BLaER1 (cell line): ENCODE results near the gene HOXA4.
A peak's percentile ranks its signal among the peaks of the same experiment; 100 is the strongest.

Source experiments
- H3K27ac ChIP-seq: shearing (Covaris generic); formaldehyde crosslinking; 2 replicates; pipeline ENCODE4 v1.8.1; 2022
- H3K27me3 ChIP-seq: shearing (Covaris generic); formaldehyde crosslinking; 2 replicates; pipeline ENCODE4 v1.8.1; 2022
- H3K36me3 ChIP-seq: shearing (Covaris generic); formaldehyde crosslinking; 2 replicates; pipeline ENCODE4 v1.8.1; 2022
- H3K4me1 ChIP-seq: shearing (Covaris generic); formaldehyde crosslinking; 2 replicates; pipeline ENCODE4 v1.8.1; 2022
- H3K4me2 ChIP-seq: shearing (Covaris generic); formaldehyde crosslinking; 2 replicates; pipeline ENCODE4 v1.8.1; 2022
- H3K4me3 ChIP-seq: shearing (Covaris generic); formaldehyde crosslinking; 2 replicates; pipeline ENCODE4 v1.8.1; 2022
- H3K9ac ChIP-seq: shearing (Covaris generic); formaldehyde crosslinking; 2 replicates; pipeline ENCODE4 v1.8.1; 2022
- H3K9me3 ChIP-seq: shearing (Covaris generic); formaldehyde crosslinking; 2 replicates; pipeline ENCODE4 v1.8.1; 2022
- H4K20me1 ChIP-seq: shearing (Covaris generic); formaldehyde crosslinking; 2 replicates; pipeline ENCODE4 v1.8.1; 2022
- Cebpa-rat ChIP-seq: shearing (Covaris generic); IDR thresholded peaks from 2 replicates; pipeline ENCODE4 v1.8.1; 2022

HOXA4 gene

GRCh38 chr7:27146491-27147198, 16.1 kb upstream of the HOXA4 start:
- TF ChIP-seq Cebpa-rat, result no peak
- Histone ChIP-seq H4K20me1 (peaks cover 10% of the 10 kb centered on the region), H3K9me3 (peaks cover 73% of the 10 kb centered on the region), H3K4me3 (no peak overlapping the region), H3K4me2 (no peak overlapping the region), H3K4me1 (peaks cover 13% of the 10 kb centered on the region), H3K27me3 (peaks cover 100% of the 10 kb centered on the region), H3K9ac (no peak overlapping the region), H3K27ac (no peak overlapping the region), H3K36me3 (peaks cover 20% of the 10 kb centered on the region)

DNA sequence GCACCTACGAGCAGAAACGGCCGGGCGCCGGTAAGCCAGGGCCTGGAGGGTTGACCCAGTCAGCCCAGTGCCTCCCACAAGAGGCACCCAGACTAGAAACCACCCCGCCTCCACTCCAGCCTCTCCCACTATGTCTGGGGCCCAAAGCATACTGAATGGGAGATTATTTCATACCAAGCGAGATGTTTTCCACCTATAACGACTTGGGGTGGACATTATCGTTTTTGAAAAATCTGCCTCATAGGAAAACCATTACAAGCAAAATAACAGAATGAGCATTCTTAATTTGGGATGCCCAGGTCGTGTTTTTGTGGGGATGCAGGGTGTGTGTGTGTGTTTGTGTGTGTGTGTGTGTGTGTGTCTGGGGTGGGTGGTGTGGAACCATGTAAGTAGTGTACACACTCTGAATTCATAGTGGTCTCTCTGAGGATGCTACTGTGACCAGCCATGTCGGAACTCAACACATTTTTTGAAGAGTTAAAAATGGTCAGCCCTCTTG, 15.4 kb upstream of the HOXA4 start:
- Histone ChIP-seq H3K9ac (no peak overlapping the region), H3K4me2 (no peak overlapping the region), H3K27me3 (peaks cover 96% of the 10 kb centered on the region), H3K4me1 (peaks cover 6% of the 10 kb centered on the region; the same call in 1 of the 2 replicates), H3K27ac (no peak overlapping the region), H3K9me3 (peaks cover 74% of the 10 kb centered on the region), H3K4me3 (no peak overlapping the region), H3K36me3 (peaks cover 20% of the 10 kb centered on the region), H4K20me1 (peaks cover 4% of the 10 kb centered on the region; the same call in 1 of the 2 replicates)
- no peak for TF ChIP-seq Cebpa-rat

DNA sequence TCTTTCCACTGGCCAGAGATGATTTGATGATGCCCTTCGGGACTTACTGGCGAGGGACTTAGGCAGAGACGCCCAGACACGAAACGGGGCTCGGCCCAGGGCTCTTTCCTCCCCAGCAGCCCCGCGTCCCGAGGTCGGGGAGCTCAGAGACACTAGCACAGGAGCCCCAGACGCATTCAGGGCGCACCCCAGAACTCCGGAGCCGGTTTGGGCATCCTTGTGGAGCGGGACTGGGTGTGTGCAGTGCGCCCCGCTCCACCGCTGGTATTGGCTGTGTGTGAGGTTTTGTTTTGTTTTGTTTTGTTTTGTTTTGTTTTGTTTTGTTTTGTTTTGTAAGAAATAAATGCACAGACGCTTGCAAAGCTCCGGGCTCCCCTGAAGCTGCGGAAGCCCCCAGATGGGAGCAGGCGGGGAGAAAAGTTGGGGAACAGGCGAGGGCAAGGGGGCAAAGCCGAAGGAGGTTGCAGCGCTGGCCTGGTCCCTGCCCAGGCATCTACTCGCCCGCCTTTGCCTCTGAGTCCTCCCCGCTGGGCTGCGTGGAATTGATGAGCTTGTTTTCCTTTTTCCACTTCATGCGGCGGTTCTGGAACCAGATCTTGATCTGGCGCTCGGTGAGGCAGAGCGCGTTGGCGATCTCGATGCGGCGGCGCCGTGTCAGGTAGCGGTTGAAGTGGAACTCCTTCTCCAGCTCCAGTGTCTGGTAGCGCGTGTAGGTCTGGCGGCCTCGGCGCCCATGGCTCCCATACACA, 14.8 kb upstream of the HOXA4 start:
- no peak overlapping the region for H3K4me2 ChIP-seq

DNA sequence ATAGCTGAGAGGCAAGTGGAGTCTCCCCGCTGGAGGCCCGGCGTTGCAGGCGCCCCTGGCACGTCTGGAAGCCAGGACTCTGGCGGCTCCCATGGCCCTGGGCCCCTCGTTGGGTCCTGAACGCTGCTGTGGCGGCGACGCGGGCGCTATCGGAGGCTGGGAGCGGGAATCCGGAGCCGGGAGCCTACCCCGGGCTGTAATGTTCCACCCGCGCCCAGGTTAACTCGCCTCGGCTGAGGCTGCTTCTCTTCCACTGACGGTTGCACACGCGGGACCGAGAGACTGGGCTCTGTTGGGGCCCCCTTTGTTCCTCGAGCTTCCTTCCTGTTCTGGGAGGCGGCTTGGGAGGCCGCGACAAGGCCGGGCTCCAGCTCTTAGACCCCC, 14.2 kb upstream of the HOXA4 start:
- peaks cover 74% of the 10 kb centered on the region for H3K9me3 ChIP-seq
- H3K9ac ChIP-seq, result no peak overlapping the region
- 0 out of 2 replicates have a peak, but pooled peaks cover 6% of the 10 kb centered on the region for H3K4me1 ChIP-seq
- no peak overlapping the region for H3K4me3 ChIP-seq
- peaks cover 4% of the 10 kb centered on the region; the same call in 1 of the 2 replicates for H4K20me1 ChIP-seq
- peaks cover 20% of the 10 kb centered on the region for H3K36me3 ChIP-seq
- H3K4me2 ChIP-seq, result no peak overlapping the region
- H3K27ac ChIP-seq, result no peak overlapping the region
- peaks cover 84% of the 10 kb centered on the region for H3K27me3 ChIP-seq
- TF ChIP-seq Cebpa-rat, result no peak

More for the DNA sequence above, 14.8 kb upstream of the HOXA4 start:
- 0 out of 2 replicates have a peak, but pooled peaks cover 6% of the 10 kb centered on the region for H3K4me1 ChIP-seq
- H4K20me1 ChIP-seq, result peaks cover 4% of the 10 kb centered on the region; the same call in 1 of the 2 replicates
- H3K36me3 ChIP-seq, result peaks cover 20% of the 10 kb centered on the region
- H3K9ac ChIP-seq, result no peak overlapping the region
- no peak for TF ChIP-seq Cebpa-rat
- H3K27ac ChIP-seq, result no peak overlapping the region
- H3K4me3 ChIP-seq, result no peak overlapping the region
- H3K9me3 ChIP-seq, result peaks cover 74% of the 10 kb centered on the region
- H3K27me3 ChIP-seq, result peaks cover 90% of the 10 kb centered on the region

DNA sequence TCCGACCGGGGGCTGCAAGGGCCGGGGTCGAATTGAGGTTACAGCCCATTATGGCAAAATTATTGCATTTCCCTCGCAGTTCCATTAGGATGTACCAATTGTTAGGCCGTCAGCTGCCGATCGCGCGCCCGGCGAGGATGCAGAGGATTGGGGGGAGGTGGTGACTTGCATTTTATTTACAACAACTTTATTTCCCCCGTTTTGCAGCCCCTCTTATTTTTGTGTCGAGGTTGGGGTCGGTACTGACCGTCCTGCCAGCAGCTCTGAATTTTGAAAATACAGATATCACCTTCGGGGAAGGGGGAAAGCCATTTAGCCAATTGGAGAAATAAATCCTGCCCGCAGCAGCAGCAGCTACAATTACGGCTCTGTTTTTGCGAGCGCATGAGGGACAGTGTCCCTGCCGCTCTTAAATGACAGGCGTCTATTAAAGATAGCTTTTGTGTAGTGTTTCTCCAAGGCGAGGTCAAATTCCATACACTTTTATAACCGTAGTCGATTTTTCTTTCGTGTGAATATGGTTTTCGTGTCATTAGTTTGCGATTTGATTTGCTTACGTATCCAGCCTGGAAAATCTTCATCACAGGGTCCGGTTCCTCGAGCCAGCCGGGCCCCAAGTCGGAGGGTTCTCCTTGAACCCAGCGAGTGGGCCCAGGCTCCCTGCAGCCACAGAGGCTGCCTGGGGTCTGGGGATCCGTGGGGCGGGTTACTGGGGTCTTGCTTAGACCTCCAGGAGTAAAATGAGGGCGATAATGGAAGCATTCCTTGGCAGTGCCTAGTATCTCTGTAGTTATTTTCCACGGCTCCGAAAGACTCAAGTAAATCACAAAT, 13.6 kb upstream of the HOXA4 start:
- H3K36me3 ChIP-seq, result peaks cover 20% of the 10 kb centered on the region
- H4K20me1 ChIP-seq, result peaks cover 4% of the 10 kb centered on the region; the same call in 1 of the 2 replicates
- H3K9me3 ChIP-seq, result peaks cover 80% of the 10 kb centered on the region
- H3K4me2 ChIP-seq, result no peak overlapping the region
- H3K27me3 ChIP-seq, result peaks cover 78% of the 10 kb centered on the region
- TF ChIP-seq Cebpa-rat, result no peak
- 0 out of 2 replicates have a peak overlapping the region, but pooled peaks have one; percentile 18 for H3K4me3 ChIP-seq
- H3K4me1 ChIP-seq, result 0 out of 2 replicates have a peak, but pooled peaks cover 6% of the 10 kb centered on the region
- no peak overlapping the region for H3K9ac ChIP-seq
- no peak overlapping the region for H3K27ac ChIP-seq

GRCh38 chr7:27143023-27143949, 12.7 kb upstream of the HOXA4 start, which contains the start of gene HOXA5:
TSS of gene HOXA5 (minus strand) at chr7:27143681. CDS start at chr7:27143607, 74 bp downstream.
- TF ChIP-seq Cebpa-rat, result no peak
- H3K4me2 ChIP-seq, result no peak within 1 kb of the TSS
- peaks cover 75% of the 10 kb centered on the region for H3K9me3 ChIP-seq
- H3K4me3 ChIP-seq, result 0 out of 2 replicates have a peak within 1 kb of the TSS, but pooled peaks have one; percentile 18
- H3K36me3 ChIP-seq, result peaks cover 20% of the 10 kb centered on the region
- H3K27ac ChIP-seq, result no peak within 1 kb of the TSS
- H3K27me3 ChIP-seq, result peaks cover 69% of the 10 kb centered on the region
- no peaks in the 10 kb centered on the region for H4K20me1 ChIP-seq
- 0 out of 2 replicates have a peak, but pooled peaks cover 2% of the 10 kb centered on the region for H3K4me1 ChIP-seq
- no peak within 1 kb of the TSS for H3K9ac ChIP-seq

- peaks cover 68% of the 10 kb centered on the region for H3K9me3 ChIP-seq
- H3K4me2 ChIP-seq, result no peak overlapping the region
- H3K9ac ChIP-seq, result no peak overlapping the region
- H3K27me3 ChIP-seq, result peaks cover 62% of the 10 kb centered on the region
- H3K4me1 ChIP-seq, result peaks cover 2% of the 10 kb centered on the region; the same call in 1 of the 2 replicates
- TF ChIP-seq Cebpa-rat, result no peak
- H3K27ac ChIP-seq, result no peak overlapping the region
- H3K36me3 ChIP-seq, result peaks cover 20% of the 10 kb centered on the region
- no peak overlapping the region for H3K4me3 ChIP-seq
- H4K20me1 ChIP-seq, result no peaks in the 10 kb centered on the region
Observed at GRCh38 chr7:27142580-27143022, 12.0 kb upstream of the HOXA4 start.

GRCh38 chr7:27141923-27142579, 11.5 kb upstream of the HOXA4 start:
- TF ChIP-seq Cebpa-rat, result no peak
- Histone ChIP-seq H3K4me2 (no peak overlapping the region), H4K20me1 (no peaks in the 10 kb centered on the region), H3K4me3 (no peak overlapping the region), H3K36me3 (peaks cover 20% of the 10 kb centered on the region), H3K27me3 (peaks cover 60% of the 10 kb centered on the region), H3K9ac (no peak overlapping the region), H3K27ac (no peak overlapping the region), H3K9me3 (peaks cover 62% of the 10 kb centered on the region), H3K4me1 (peaks cover 8% of the 10 kb centered on the region)
